Pulmonary artery endothelial cell (primary cell): ENCODE data around the gene CD300LG. TPM values are rescaled to one million over a fixed set of nuclear protein-coding genes. Genes with fewer than 3 reads are reported as not detected.

Experiments used
- DNase-seq: peaks from one replicate; pipeline ENCODE4 v3.0.0-alpha.2; 2011; ENCODE audit warnings: low read depth, low spot score
- total RNA-seq: library from RNA; depleted of rRNA; stranded (reverse); fragments of >200 nt; gene quantifications from 2 replicates; pipeline ENCODE4 v1.2.3, GENCODE V29; 2014

The CD300LG gene
- total RNA-seq, 1 donor from 2014 or later = not detected

- DNase-seq = no peak
Observed at GRCh38 chr17:43905400-43905984, 58.5 kb downstream of the CD300LG start.

GRCh38 chr17:43905985-43906852, 59.2 kb downstream of the CD300LG start:
- no peak for DNase-seq

- no peak for DNase-seq
Observed at GRCh38 chr17:43906951-43907424, 60.0 kb downstream of the CD300LG start.

GRCh38 chr17:43907425-43907981, 60.5 kb downstream of the CD300LG start, which contains the start of gene MPP2:
Gene MPP2, minus strand, starts transcription at chr17:43907536. Its CDS starts 3,076 bp downstream, at chr17:43904460.
- DNase-seq = no peak

- DNase-seq = no peak
Observed at GRCh38 chr17:43907998-43908721, 61.2 kb downstream of the CD300LG start.

- no peak for DNase-seq
Observed at GRCh38 chr17:43909537-43910231, 62.7 kb downstream of the CD300LG start.

- no peak for DNase-seq
Observed at GRCh38 chr17:43911904-43912303, 64.9 kb downstream of the CD300LG start.

- DNase-seq = no peak
Observed at GRCh38 chr17:43912635-43913304, 65.8 kb downstream of the CD300LG start.

Other genes with a start within 250 kb of the CD300LG start
- gene MEOX1, start 185.3 kb upstream of the CD300LG start, total RNA-seq = not detected in 2 replicates
- gene SOST, start 88.4 kb upstream of the CD300LG start, total RNA-seq = not detected in 2 replicates
- 51.6 and 64.0 TPM in 2 replicates for gene DUSP3, start 68.2 kb upstream of the CD300LG start, total RNA-seq
- under 0.01 TPM in 1 of 2 replicates, not detected in the other for gene CFAP97D1, start 66.7 kb upstream of the CD300LG start, total RNA-seq
- 9.8 and 10.2 TPM in 2 replicates for gene MPP3, start 14.0 kb upstream of the CD300LG start, total RNA-seq
- 0.92 and 1.6 TPM in 2 replicates for gene MPP2, start 60.4 kb downstream of the CD300LG start, total RNA-seq
- gene PPY, start 95.3 kb downstream of the CD300LG start, total RNA-seq = not detected in 2 replicates
- not detected in 2 replicates for gene PYY, start 106.8 kb downstream of the CD300LG start, total RNA-seq
- 2.2 and 6.8 TPM in 2 replicates for gene NAGS, start 157.4 kb downstream of the CD300LG start, total RNA-seq
- gene TMEM101, start 167.8 kb downstream of the CD300LG start, total RNA-seq = 79.5 and 101 TPM in 2 replicates
- 35.4 and 38.1 TPM in 2 replicates for gene LSM12, start 219.5 kb downstream of the CD300LG start, total RNA-seq
- 21.0 and 22.6 TPM in 2 replicates for gene G6PC3, start 223.6 kb downstream of the CD300LG start, total RNA-seq